ENCODE results near the gene HEY2. TPM values are rescaled to one million over a fixed set of nuclear protein-coding genes. Genes with fewer than 3 reads are reported as not detected.

The HEY2 gene
- total RNA-seq, 2 donors from 2014 or later, result 26.5 to 40.9 TPM

GRCh38 chr6:125809570-125810170 is 60.2 kb downstream of the HEY2 start:
- H3K27ac ChIP-seq, result no peak overlapping the region
- no peak for ATAC-seq (ENCODE audit: insufficient number of reproducible peaks, low FRiP score, low read depth)
- no peaks in the 10 kb centered on the region for H3K27me3 ChIP-seq (replicated peaks; ENCODE audit: insufficient read depth)
- peaks cover 12 to 33% of the 10 kb centered on the region in 2 donors for H3K4me1 ChIP-seq (ENCODE audit: control insufficient read depth in 1 of 2, low read depth in 2 of 2)
- no peaks in the 10 kb centered on the region for H3K36me3 ChIP-seq
- no peaks in the 10 kb centered on the region for H3K9me3 ChIP-seq
- H3K4me3 ChIP-seq, result no peak overlapping the region
- no peak for DNase-seq (ENCODE audit: low spot score)
- TF ChIP-seq, protein P1, sequence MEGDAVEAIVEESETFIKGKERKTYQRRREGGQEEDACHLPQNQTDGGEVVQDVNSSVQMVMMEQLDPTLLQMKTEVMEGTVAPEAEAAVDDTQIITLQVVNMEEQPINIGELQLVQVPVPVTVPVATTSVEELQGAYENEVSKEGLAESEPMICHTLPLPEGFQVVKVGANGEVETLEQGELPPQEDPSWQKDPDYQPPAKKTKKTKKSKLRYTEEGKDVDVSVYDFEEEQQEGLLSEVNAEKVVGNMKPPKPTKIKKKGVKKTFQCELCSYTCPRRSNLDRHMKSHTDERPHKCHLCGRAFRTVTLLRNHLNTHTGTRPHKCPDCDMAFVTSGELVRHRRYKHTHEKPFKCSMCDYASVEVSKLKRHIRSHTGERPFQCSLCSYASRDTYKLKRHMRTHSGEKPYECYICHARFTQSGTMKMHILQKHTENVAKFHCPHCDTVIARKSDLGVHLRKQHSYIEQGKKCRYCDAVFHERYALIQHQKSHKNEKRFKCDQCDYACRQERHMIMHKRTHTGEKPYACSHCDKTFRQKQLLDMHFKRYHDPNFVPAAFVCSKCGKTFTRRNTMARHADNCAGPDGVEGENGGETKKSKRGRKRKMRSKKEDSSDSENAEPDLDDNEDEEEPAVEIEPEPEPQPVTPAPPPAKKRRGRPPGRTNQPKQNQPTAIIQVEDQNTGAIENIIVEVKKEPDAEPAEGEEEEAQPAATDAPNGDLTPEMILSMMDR (IDR thresholded peaks at IDR 0.05), result no peak

DNA sequence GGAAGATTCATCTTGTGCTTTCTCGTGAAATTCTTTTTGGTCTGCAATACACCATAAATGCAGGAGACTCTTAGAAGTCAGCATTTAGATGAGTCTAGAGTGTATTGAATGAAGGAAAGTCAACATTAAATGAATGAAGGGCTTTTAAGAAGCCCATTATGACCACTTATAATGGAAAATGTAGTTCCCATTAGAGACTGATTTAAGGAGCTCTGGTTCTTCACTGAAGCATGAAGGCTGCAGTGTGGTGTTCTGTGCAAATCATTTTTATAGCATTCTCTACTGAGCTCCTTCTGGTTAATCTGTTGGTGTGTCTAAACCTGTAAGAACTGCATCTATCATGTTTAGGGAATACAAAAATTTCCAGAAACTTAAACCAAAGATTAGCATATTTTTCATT is 61.0 kb downstream of the HEY2 start:
- Histone ChIP-seq H3K9me3 (no peaks in the 10 kb centered on the region), H3K4me3 (no peak overlapping the region), H3K4me1 (ENCODE audit: control insufficient read depth in 1 of 2, low read depth in 2 of 2) (peaks cover 13 to 41% of the 10 kb centered on the region in 2 donors), H3K36me3 (no peaks in the 10 kb centered on the region), H3K27me3 (replicated peaks; ENCODE audit: insufficient read depth) (no peaks in the 10 kb centered on the region), H3K27ac (no peak overlapping the region)
- DNase-seq (ENCODE audit: low spot score) (no peak), ATAC-seq (ENCODE audit: insufficient number of reproducible peaks, low FRiP score, low read depth) (no peak)
- TF ChIP-seq, protein P1 (IDR thresholded peaks at IDR 0.05), result no peak

Other genes starting within 250 kb of the HEY2 start
- gene NCOA7, start 41.3 kb downstream of the HEY2 start, total RNA-seq, result 10 to 100 TPM; 29.6 to 87.1 TPM
- gene HINT3, start 207.1 kb downstream of the HEY2 start, total RNA-seq, result 10 to 100 TPM; 18.4 to 23.1 TPM
- gene TRMT11, start 236.9 kb downstream of the HEY2 start, total RNA-seq, result 10 to 100 TPM; 33.6 to 54.0 TPM